Spleen (tissue), 11 donors: Measurements from ENCODE around the gene PRPH. TPM values are rescaled to one million over a fixed set of nuclear protein-coding genes. Genes with fewer than 3 reads are reported as not detected.

Experiments used
- DNase-seq: peaks from one replicate; pipeline ENCODE4 v3.0.0-alpha.2; 2020
- H3K27ac ChIP-seq, 8 donors: fragments of 200-600 bp; sonication (generic) in 7 of 8; 1 replicate in 4 of 8; 2 replicates in 4 of 8; pipeline versions ENCODE4 v1.5.0 to v1.8.0; 2016 to 2021; ENCODE audit warnings: inconsistent platforms in 4 of 8, mild to moderate bottlenecking in 4 of 8, moderate library complexity in 1 of 8
- H3K27me3 ChIP-seq, 7 donors: fragments of 200-600 bp; sonication (generic) in 6 of 7; replicated peaks in 1 of 7; 1 replicate in 4 of 7; 2 replicates in 3 of 7; pipeline versions ENCODE4 v1.5.0 to v1.8.0; 2016 to 2021; ENCODE audit warnings: inconsistent platforms in 3 of 7, mild to moderate bottlenecking in 1 of 7
- H3K36me3 ChIP-seq, 6 donors: fragments of 200-600 bp; sonication (generic) in 5 of 6; 1 replicate in 4 of 6; 2 replicates in 2 of 6; pipeline versions ENCODE4 v1.5.0 to v1.8.0; 2016 to 2021; ENCODE audit warnings: inconsistent platforms in 2 of 6
- H3K4me1 ChIP-seq, 6 donors: fragments of 200-600 bp; sonication (generic) in 5 of 6; 1 replicate in 3 of 6; 2 replicates in 3 of 6; pipeline versions ENCODE4 v1.5.0 to v1.8.0; 2016 to 2021; ENCODE audit warnings: inconsistent platforms in 3 of 6
- H3K4me3 ChIP-seq, 8 donors: fragments of 200-600 bp; sonication (generic) in 7 of 8; 1 replicate in 4 of 8; 2 replicates in 4 of 8; pipeline versions ENCODE4 v1.5.0 to v1.8.0; 2016 to 2021; ENCODE audit warnings: inconsistent platforms in 4 of 8, mild to moderate bottlenecking in 4 of 8, moderate library complexity in 2 of 8
- H3K9me3 ChIP-seq, 8 donors: fragments of 200-600 bp; sonication (generic) in 7 of 8; 1 replicate in 4 of 8; 2 replicates in 4 of 8; pipeline versions ENCODE4 v1.5.0 to v1.8.0; 2016 to 2021; ENCODE audit warnings: inconsistent platforms in 4 of 8
- CTCF ChIP-seq, 11 experiments: fragments of 200-600 bp in 7 of 11; fragments of 450-650 bp in 4 of 11; sonication (generic) in 4 of 11; IDR thresholded peaks in 8 of 11; conservative IDR thresholded peaks in 3 of 11; 1 replicate in 7 of 11; 2 replicates in 4 of 11; pipeline versions ENCODE4 v1.4.0 to v1.8.0; 2016 to 2021; ENCODE audit warnings: antibody characterized with exemption in 11 of 11, inconsistent platforms in 4 of 11, mild to moderate bottlenecking in 1 of 11
- POLR2A ChIP-seq, 3 donors: fragments of 450-650 bp; IDR thresholded peaks; one replicate each; pipeline ENCODE4 v1.5.1; 2017; ENCODE audit warnings: antibody characterized with exemption in 3 of 3, mild to moderate bottlenecking in 1 of 3
- POLR2AphosphoS5 ChIP-seq, 3 donors: sonication (generic); formaldehyde crosslinking; IDR thresholded peaks; one replicate each; pipeline ENCODE4 v1.5.1; 2017; ENCODE audit warnings: antibody characterized with exemption in 3 of 3
- WGBS, 5 donors: extraction: QIAGEN DNeasy Blood & Tissue Kit in 3 of 5; methylation state at CpG; one replicate each; pipeline versions ENCODE4 v1.1.5 to v1.1.7; 2013 to 2018; 5-methylcytosine and 5-hydroxymethylcytosine counted together
- intact Hi-C: fragments of 100-400 bp; cut with DNase I; formaldehyde crosslinking; loops from one replicate; pipeline ENCODE4 v1.15.0; 2023; ENCODE audit warnings: low total_unique reads
- polyA plus RNA-seq, 3 donors: library from polyadenylated mRNA; stranded (reverse); fragments of 200-250 nt; gene quantifications; one replicate each; pipeline ENCODE4 v1.2.1, GENCODE V29; 2013
- total RNA-seq, 7 donors: library from RNA; depleted of rRNA in 3 of 7; stranded (reverse); fragments of >200 nt in 3 of 7; fragmentation: NEBNext Ultra II Directional in 4 of 7; extraction: Animal tissue kit (Norgen Biotek cat#: 25700) in 4 of 7; gene quantifications; one replicate each; pipeline versions ENCODE4 v1.1.0 to v1.2.1, GENCODE V29; 2016 to 2021
- donor health status: healthy with polysubstance abuse.
- donor health status: DM: no; HTN: no; CAD: no; lungs with moderate emphysema.
- donor health status: DM: no; HTN: no; CAD: no.
- donor health status: Bipolar disorder and iron deficiency.
- donor health status: healthy.
- donor health status: DM: no; HTN: no; CAD: no.
- donor health status: DM: yes; HTN: yes; CAD: no.

The PRPH gene
- total and polyA plus RNA-seq, 10 donors = 0.26 to 3.0 (median 1.0) TPM

- Histone ChIP-seq H3K4me3 (peak overlapping the region; percentile 41 to 69 (median 48)), H3K4me1 (peaks cover 38 to 67% (median 57%) of the 10 kb centered on the region in 6 donors), H3K27me3 (peaks cover 17 to 98% (median 53%) of the 10 kb centered on the region in 7 donors), H3K36me3 (no peaks in the 10 kb centered on the region), H3K9me3 (no peaks in the 10 kb centered on the region), H3K27ac (no peak overlapping the region)
- peak; percentile 92 for DNase-seq
- intact Hi-C loops = loop anchor here (5.0 kb wide), 1 partner anchor 55 kb away; no protein-coding TSS in a partner anchor
- TF ChIP-seq CTCF (IDR thresholded peaks at IDR 0.05 in 8 of 11, conservative IDR thresholded peaks at IDR 0.05 in 3 of 11) (peak; percentile 62 to 91 (median 80)), POLR2AphosphoS5 (IDR thresholded peaks at IDR 0.05) (no peak)
- WGBS, 5 donors = 0 to 2% (median 1%) methylated on average over 32 to 58 of the region's 58 CpGs
Observed at GRCh38 chr12:49342066-49342913, 47.3 kb downstream of the PRPH start.

- Histone ChIP-seq H3K27me3 (peaks cover 23 to 98% (median 60%) of the 10 kb centered on the region in 7 donors), H3K4me1 (peaks cover 47 to 68% (median 63%) of the 10 kb centered on the region in 6 donors), H3K27ac (no peak overlapping the region), H3K4me3 (peak overlapping the region; percentile 41 to 69 (median 48)), H3K9me3 (no peaks in the 10 kb centered on the region), H3K36me3 (no peaks in the 10 kb centered on the region)
- TF ChIP-seq CTCF (IDR thresholded peaks at IDR 0.05 in 8 of 11, conservative IDR thresholded peaks at IDR 0.05 in 3 of 11) = peak in 1 of 11 experiments; percentile 42
- no peak for TF ChIP-seq POLR2A (IDR thresholded peaks at IDR 0.05)
- no peak for DNase-seq
- 3 to 4% (median 4%) methylated on average over 33 of the region's 33 CpGs for WGBS, 5 donors
- intact Hi-C loops = loop anchor here (5.0 kb wide), 1 partner anchor 56 kb away; no protein-coding TSS in a partner anchor
Observed at GRCh38 chr12:49342914-49343731, 48.2 kb downstream of the PRPH start.

GRCh38 chr12:49344486-49345050 lies 49.6 kb downstream of the PRPH start:
- Histone ChIP-seq H3K36me3 (no peaks in the 10 kb centered on the region), H3K27me3 (peaks cover 23 to 98% (median 72%) of the 10 kb centered on the region in 7 donors), H3K4me1 (peaks cover 48 to 72% (median 63%) of the 10 kb centered on the region in 6 donors), H3K4me3 (peak overlapping the region in 2 of 8 donors; percentile 23 to 65), H3K27ac (no peak overlapping the region), H3K9me3 (no peaks in the 10 kb centered on the region)
- no peak for DNase-seq
- intact Hi-C loops = loop anchor here (5.0 kb wide), 1 partner anchor 57 kb away; no protein-coding TSS in a partner anchor
- no peak for TF ChIP-seq CTCF (IDR thresholded peaks at IDR 0.05 in 8 of 11, conservative IDR thresholded peaks at IDR 0.05 in 3 of 11)
- TF ChIP-seq POLR2A (IDR thresholded peaks at IDR 0.05) = no peak
- TF ChIP-seq POLR2AphosphoS5 (IDR thresholded peaks at IDR 0.05) = no peak
- 18 to 22% (median 21%) methylated on average over 15 of the region's 15 CpGs for WGBS, 5 donors
